Mesendoderm (in vitro differentiated cells): ENCODE data around the gene SLC30A7.
A peak's percentile ranks its signal among the peaks of the same experiment; 100 is the strongest.

Experiments
- DNase-seq: peaks from one replicate; pipeline ENCODE4 v3.0.0; 2013
- H2AK5ac ChIP-seq: 2 replicates; pipeline ENCODE4 v1.6.1; 2013; ENCODE audit warnings: low read length, inconsistent platforms
- H2BK120ac ChIP-seq: 2 replicates; pipeline ENCODE4 v1.6.1; 2013; ENCODE audit warnings: low read depth, mild to moderate bottlenecking, low read length, moderate library complexity, mixed read lengths
- H2BK15ac ChIP-seq: replicated peaks from 2 replicates; pipeline ENCODE4 v1.6.1; 2013; ENCODE audit warnings: low read depth, mild to moderate bottlenecking, moderate library complexity
- H2BK5ac ChIP-seq: 2 replicates; pipeline ENCODE4 v1.6.1; 2013; ENCODE audit warnings: low read length, inconsistent platforms
- H3K18ac ChIP-seq: 2 replicates; pipeline ENCODE4 v1.6.1; 2013; ENCODE audit warnings: mild to moderate bottlenecking, low read length, mixed read lengths
- H3K23ac ChIP-seq: one replicate; pipeline ENCODE4 v1.6.1; 2013; ENCODE audit warnings: low read length
- H3K27ac ChIP-seq: 2 replicates; pipeline ENCODE4 v1.5.1; 2013; ENCODE audit warnings: low read depth, mild to moderate bottlenecking, inconsistent platforms, low read length, moderate library complexity
- H3K27me3 ChIP-seq: 2 replicates; pipeline ENCODE4 v1.6.1; 2013; ENCODE audit warnings: low read length, control low read depth, mild to moderate bottlenecking, inconsistent platforms; ENCODE audit not compliant: insufficient read depth, poor library complexity
- H3K36me3 ChIP-seq: 2 replicates; pipeline ENCODE4 v1.6.1; 2013; ENCODE audit warnings: low read length, inconsistent platforms; ENCODE audit not compliant: control insufficient read depth, insufficient read depth
- H3K4ac ChIP-seq: one replicate; pipeline ENCODE4 v1.6.1; 2013; ENCODE audit warnings: low read depth, mild to moderate bottlenecking, low read length, moderate library complexity
- H3K4me1 ChIP-seq: 2 replicates; pipeline ENCODE4 v1.6.1; 2013; ENCODE audit warnings: low read depth, low read length, inconsistent platforms; ENCODE audit not compliant: control insufficient read depth
- H3K4me2 ChIP-seq: 2 replicates; pipeline ENCODE4 v1.6.1; 2013; ENCODE audit warnings: low read length
- H3K4me3 ChIP-seq: 2 replicates; pipeline ENCODE4 v1.5.1; 2013; ENCODE audit warnings: mild to moderate bottlenecking, low read length
- H3K56ac ChIP-seq: one replicate; pipeline ENCODE4 v1.6.1; 2013; ENCODE audit warnings: low read length
- H3K79me1 ChIP-seq: 2 replicates; pipeline ENCODE4 v1.6.1; 2013; ENCODE audit warnings: low read length, inconsistent platforms
- H3K79me2 ChIP-seq: 2 replicates; pipeline ENCODE4 v1.6.1; 2013; ENCODE audit warnings: mild to moderate bottlenecking, low read length; ENCODE audit not compliant: control insufficient read depth, insufficient read depth
- H3K9ac ChIP-seq: 2 replicates; pipeline ENCODE4 v1.6.1; 2013; ENCODE audit warnings: low read length, inconsistent platforms
- H4K5ac ChIP-seq: one replicate; pipeline ENCODE4 v1.6.1; 2013; ENCODE audit warnings: low read length
- H4K8ac ChIP-seq: one replicate; pipeline ENCODE4 v1.6.1; 2013; ENCODE audit warnings: low read depth, mild to moderate bottlenecking, control low read depth, low read length, moderate library complexity
- WGBS: extraction: QIAGEN DNeasy Blood & Tissue Kit; methylation state at CpG from one replicate; pipeline ENCODE4 v1.1.7; 2013; ENCODE audit warnings: low lambda C conversion rate, missing lambda C conversion rate; ENCODE audit not compliant: insufficient coverage; ENCODE audit errors: extremely low coverage; 5-methylcytosine and 5-hydroxymethylcytosine counted together

The SLC30A7 gene

DNA sequence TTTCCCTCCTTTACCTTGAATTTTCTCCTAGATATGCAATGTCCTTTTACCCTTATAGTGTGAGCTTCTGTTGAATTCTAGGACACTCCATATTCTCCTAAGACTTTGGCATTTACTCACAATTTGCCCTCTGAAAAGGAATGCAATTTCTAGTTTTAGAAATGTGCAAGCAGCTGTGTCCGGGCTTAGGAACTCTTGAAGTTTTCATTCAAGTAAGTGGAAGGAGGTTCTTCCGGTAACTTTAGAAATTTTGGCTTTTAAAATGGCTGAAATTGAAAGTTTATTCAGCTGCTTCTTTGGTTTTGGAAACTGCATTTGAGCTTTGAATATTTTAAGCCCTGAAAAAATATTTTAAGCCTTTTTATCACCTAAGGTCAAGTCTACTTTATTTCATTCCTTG is 73.4 kb downstream of the SLC30A7 start:
- DNase-seq: no peak
- no peak overlapping the region for H3K9ac ChIP-seq
- no peak overlapping the region for H3K4ac ChIP-seq
- H3K79me1 ChIP-seq: no peaks in the 10 kb centered on the region
- H3K4me3 ChIP-seq: no peak overlapping the region
- no peak overlapping the region for H3K56ac ChIP-seq
- no peak overlapping the region for H3K27ac ChIP-seq
- no peak overlapping the region for H2BK5ac ChIP-seq
- H3K79me2 ChIP-seq: no peaks in the 10 kb centered on the region
- H3K4me2 ChIP-seq: no peak overlapping the region
- no peak overlapping the region for H2BK120ac ChIP-seq
- no peaks in the 10 kb centered on the region for H3K36me3 ChIP-seq
- no peak overlapping the region for H4K5ac ChIP-seq
- H3K27me3 ChIP-seq: no peaks in the 10 kb centered on the region
- no CpG with 5 or more reads among the region's 2 CpGs for WGBS
- H3K18ac ChIP-seq: no peak overlapping the region
- no peak overlapping the region for H2AK5ac ChIP-seq
- H3K23ac ChIP-seq: no peak overlapping the region
- H3K4me1 ChIP-seq: peaks cover 4% of the 10 kb centered on the region
- no peak overlapping the region for H2BK15ac ChIP-seq
- no peak overlapping the region for H4K8ac ChIP-seq

GRCh38 chr1:100971021-100971420 is 75.1 kb downstream of the SLC30A7 start:
- no peaks in the 10 kb centered on the region for H3K36me3 ChIP-seq
- H3K27me3 ChIP-seq: no peaks in the 10 kb centered on the region
- H2BK15ac ChIP-seq: no peak overlapping the region
- no peaks in the 10 kb centered on the region for H3K79me2 ChIP-seq
- no peak overlapping the region for H2BK5ac ChIP-seq
- H3K56ac ChIP-seq: no peak overlapping the region
- H3K4ac ChIP-seq: no peak overlapping the region
- no peak overlapping the region for H2BK120ac ChIP-seq
- WGBS: no CpG with 5 or more reads among the region's 1 CpG
- no peak overlapping the region for H2AK5ac ChIP-seq
- H3K27ac ChIP-seq: no peak overlapping the region
- no peak overlapping the region for H3K23ac ChIP-seq
- peak; percentile 16 for DNase-seq
- H3K9ac ChIP-seq: no peak overlapping the region
- no peak overlapping the region for H3K18ac ChIP-seq
- H3K4me2 ChIP-seq: no peak overlapping the region
- no peaks in the 10 kb centered on the region for H3K79me1 ChIP-seq
- peaks cover 4% of the 10 kb centered on the region for H3K4me1 ChIP-seq
- H4K5ac ChIP-seq: no peak overlapping the region
- no peak overlapping the region for H4K8ac ChIP-seq
- no peak overlapping the region for H3K4me3 ChIP-seq

DNA sequence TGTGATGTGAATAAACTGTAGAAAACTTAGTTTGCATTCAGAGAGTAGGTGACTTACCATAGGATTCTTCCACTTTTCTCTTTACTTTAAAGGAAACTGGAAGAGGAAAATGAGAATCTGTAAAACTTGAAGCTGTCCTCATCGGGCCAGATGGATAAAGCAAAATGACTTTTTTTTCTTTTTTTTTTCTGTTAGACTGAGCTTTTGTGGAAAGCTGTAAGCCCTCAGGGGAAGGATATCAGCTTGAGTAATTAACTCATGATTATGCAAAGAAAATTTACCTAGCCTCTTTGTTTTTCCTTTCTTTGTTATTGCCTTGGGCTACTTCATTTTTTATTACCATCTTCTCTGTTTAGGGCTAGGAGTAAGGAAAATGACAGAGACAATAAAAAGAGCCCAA is 76.3 kb downstream of the SLC30A7 start:
- Histone ChIP-seq H3K4me3 (no peak overlapping the region), H3K4me1 (peaks cover 4% of the 10 kb centered on the region), H3K9ac (no peak overlapping the region), H3K18ac (no peak overlapping the region), H2BK15ac (no peak overlapping the region), H4K8ac (no peak overlapping the region), H3K23ac (no peak overlapping the region), H3K56ac (no peak overlapping the region), H2BK120ac (no peak overlapping the region), H3K27ac (no peak overlapping the region), H2AK5ac (no peak overlapping the region), H3K4me2 (no peak overlapping the region), H3K36me3 (no peaks in the 10 kb centered on the region), H3K79me1 (no peaks in the 10 kb centered on the region), H3K27me3 (no peaks in the 10 kb centered on the region), H3K79me2 (no peaks in the 10 kb centered on the region), H3K4ac (no peak overlapping the region), H4K5ac (no peak overlapping the region), H2BK5ac (no peak overlapping the region)
- WGBS: no CpG with 5 or more reads among the region's 1 CpG
- peak; percentile 30 for DNase-seq

DNA sequence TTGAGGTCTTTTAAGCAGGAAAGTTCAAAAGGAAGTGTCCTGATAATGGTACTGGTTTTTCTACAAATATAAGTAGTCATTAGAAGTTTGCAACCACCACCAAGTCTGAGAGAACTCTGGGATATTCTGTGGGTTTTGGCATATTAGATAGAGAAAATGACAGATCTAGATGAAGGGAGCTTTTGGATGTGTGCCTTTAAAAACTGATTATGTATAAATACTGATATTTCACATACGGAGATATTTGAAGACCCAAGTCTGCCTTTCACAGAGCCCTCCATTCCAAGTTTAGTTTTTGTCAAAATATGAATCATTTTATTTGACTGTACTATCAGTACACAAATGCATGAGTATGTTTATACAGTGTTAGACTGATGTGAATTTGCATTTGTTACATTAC is 81.0 kb downstream of the SLC30A7 start:
- no peak for DNase-seq
- no peak overlapping the region for H3K4me3 ChIP-seq
- H3K27ac ChIP-seq: no peak overlapping the region
- H3K56ac ChIP-seq: no peak overlapping the region
- no peak overlapping the region for H4K5ac ChIP-seq
- H2BK5ac ChIP-seq: no peak overlapping the region
- WGBS: no CpG with 5 or more reads among the region's 1 CpG
- no peaks in the 10 kb centered on the region for H3K36me3 ChIP-seq
- no peak overlapping the region for H4K8ac ChIP-seq
- H3K4me2 ChIP-seq: no peak overlapping the region
- no peaks in the 10 kb centered on the region for H3K79me1 ChIP-seq
- no peaks in the 10 kb centered on the region for H3K27me3 ChIP-seq
- H3K79me2 ChIP-seq: no peaks in the 10 kb centered on the region
- H3K18ac ChIP-seq: no peak overlapping the region
- H3K4ac ChIP-seq: no peak overlapping the region
- no peak overlapping the region for H2AK5ac ChIP-seq
- no peak overlapping the region for H3K9ac ChIP-seq
- H3K23ac ChIP-seq: no peak overlapping the region
- no peak overlapping the region for H2BK120ac ChIP-seq
- no peak overlapping the region for H2BK15ac ChIP-seq
- peaks cover 3% of the 10 kb centered on the region for H3K4me1 ChIP-seq

DNA sequence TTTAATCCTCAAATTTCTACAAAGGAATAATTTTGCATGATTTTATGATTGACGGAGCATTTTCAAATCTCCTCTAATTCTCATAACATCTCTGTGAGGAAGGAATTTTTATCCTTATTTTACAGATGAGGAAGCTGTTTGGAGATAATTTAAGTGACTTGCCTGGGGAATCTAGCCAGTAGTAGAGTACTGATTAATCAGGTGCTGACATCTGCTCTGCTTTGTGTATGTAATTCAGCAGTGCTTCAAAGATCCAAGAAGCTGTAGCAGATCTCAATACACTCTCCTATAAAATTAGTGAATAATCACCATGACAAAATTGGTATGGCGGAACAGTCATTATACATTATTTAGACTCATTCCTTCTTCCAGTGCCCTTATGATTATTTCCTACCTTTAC is 83.7 kb downstream of the SLC30A7 start:
- H3K36me3 ChIP-seq: no peaks in the 10 kb centered on the region

DNA sequence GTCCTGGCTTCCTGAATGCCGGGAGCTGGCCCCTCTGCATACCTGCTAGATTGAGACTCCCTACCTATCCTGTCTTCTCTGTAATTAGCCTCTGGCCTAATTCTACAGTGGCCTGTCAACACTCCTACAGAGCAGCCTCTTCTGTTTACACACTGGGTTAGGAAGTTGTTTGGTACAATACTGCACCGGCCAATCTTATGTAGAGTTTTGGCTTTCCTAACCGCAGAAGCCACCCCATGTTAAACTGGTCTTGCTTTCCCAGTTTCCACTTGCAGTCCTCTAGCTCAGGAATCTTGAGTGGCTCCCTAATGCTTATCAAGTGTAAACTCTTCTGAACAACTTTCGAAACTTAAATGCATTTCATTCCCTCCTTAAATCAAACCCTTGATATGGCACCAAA is 86.9 kb downstream of the SLC30A7 start:
- Histone ChIP-seq H3K18ac (no peak overlapping the region), H3K4me2 (no peak overlapping the region), H2AK5ac (no peak overlapping the region), H3K4me1 (no peaks in the 10 kb centered on the region), H4K8ac (no peak overlapping the region), H3K9ac (no peak overlapping the region), H2BK5ac (no peak overlapping the region), H2BK120ac (no peak overlapping the region), H3K56ac (no peak overlapping the region), H3K4me3 (no peak overlapping the region), H3K4ac (no peak overlapping the region), H3K27me3 (no peaks in the 10 kb centered on the region), H3K27ac (no peak overlapping the region), H3K79me1 (no peaks in the 10 kb centered on the region), H3K36me3 (no peaks in the 10 kb centered on the region), H2BK15ac (no peak overlapping the region), H4K5ac (no peak overlapping the region), H3K23ac (no peak overlapping the region), H3K79me2 (no peaks in the 10 kb centered on the region)
- peak; percentile 10 for DNase-seq
- no CpG with 5 or more reads among the region's 4 CpGs for WGBS

More for the DNA sequence above, 83.7 kb downstream of the SLC30A7 start:
- Histone ChIP-seq H3K79me2 (no peaks in the 10 kb centered on the region), H3K56ac (no peak overlapping the region), H3K4ac (no peak overlapping the region), H3K4me1 (no peaks in the 10 kb centered on the region), H3K4me2 (no peak overlapping the region), H3K4me3 (no peak overlapping the region), H2BK5ac (no peak overlapping the region), H4K8ac (no peak overlapping the region), H3K18ac (no peak overlapping the region), H3K79me1 (no peaks in the 10 kb centered on the region), H3K27ac (no peak overlapping the region), H3K23ac (no peak overlapping the region), H2BK15ac (no peak overlapping the region), H2BK120ac (no peak overlapping the region), H2AK5ac (no peak overlapping the region), H4K5ac (no peak overlapping the region), H3K9ac (no peak overlapping the region), H3K27me3 (no peaks in the 10 kb centered on the region)
- no peak for DNase-seq
- no CpG with 5 or more reads among the region's 2 CpGs for WGBS
